SH-SY5Y (cell line): ENCODE results near the gene DOP1A.

ENCODE experiments used
- GATA2 ChIP-seq: IDR thresholded peaks from 2 replicates; pipeline ENCODE4 v1.6.1; 2011; ENCODE audit warnings: mild to moderate bottlenecking, low read depth, low read length
- GATA3 ChIP-seq: IDR thresholded peaks from 2 replicates; pipeline ENCODE4 v1.6.1; 2011; ENCODE audit warnings: low read depth, mild to moderate bottlenecking, low read length, moderate library complexity

Gene DOP1A

GRCh38 chr6:83062225-83062624 lies 5.2 kb upstream of the DOP1A start:
- TF ChIP-seq GATA2, result no peak
- TF ChIP-seq GATA3, result no peak

GRCh38 chr6:83065511-83066192 lies 1.8 kb upstream of the DOP1A start, which contains the start of gene UBE3D:
Gene UBE3D, minus strand, starts transcription at chr6:83065841. Its CDS starts 123 bp downstream, at chr6:83065718.
- TF ChIP-seq GATA3 (no peak), GATA2 (no peak)

GRCh38 chr6:83068616-83069015 lies 1.1 kb downstream of the DOP1A start:
- no peak for TF ChIP-seq GATA3
- no peak for TF ChIP-seq GATA2

GRCh38 chr6:83069633-83070032 lies 2.2 kb downstream of the DOP1A start:
- TF ChIP-seq GATA3 (no peak), GATA2 (no peak)

GRCh38 chr6:83071023-83071422 lies 3.6 kb downstream of the DOP1A start:
- TF ChIP-seq GATA2 (no peak), GATA3 (no peak)

- TF ChIP-seq GATA2 (no peak), GATA3 (no peak)
These were observed 4.2 kb downstream of the DOP1A start for GRCh38 chr6:83071707-83072106.

- TF ChIP-seq GATA2, result no peak
These were observed 5.3 kb downstream of the DOP1A start for GRCh38 chr6:83072726-83073125.

- TF ChIP-seq GATA2 (no peak), GATA3 (no peak)
These were observed 6.1 kb downstream of the DOP1A start for GRCh38 chr6:83073615-83074014.

- TF ChIP-seq GATA2 (no peak), GATA3 (no peak)
These were observed 16.0 kb downstream of the DOP1A start for GRCh38 chr6:83083476-83083875.

- TF ChIP-seq GATA3, result no peak
- no peak for TF ChIP-seq GATA2
These were observed 19.3 kb downstream of the DOP1A start for GRCh38 chr6:83086751-83087150.

GRCh38 chr6:83092756-83093399 lies 25.4 kb downstream of the DOP1A start:
- no peak for TF ChIP-seq GATA2
- no peak for TF ChIP-seq GATA3

- no peak for TF ChIP-seq GATA3
- TF ChIP-seq GATA2, result no peak
These were observed 29.3 kb downstream of the DOP1A start for GRCh38 chr6:83096791-83097190.

GRCh38 chr6:83097204-83097603 lies 29.7 kb downstream of the DOP1A start:
- TF ChIP-seq GATA3 (no peak), GATA2 (no peak)

GRCh38 chr6:83097675-83098074 lies 30.2 kb downstream of the DOP1A start:
- TF ChIP-seq GATA2, result no peak
- TF ChIP-seq GATA3, result no peak

GRCh38 chr6:83098589-83098988 lies 31.1 kb downstream of the DOP1A start:
- TF ChIP-seq GATA2 (no peak), GATA3 (no peak)
